Measurements from ENCODE around the gene GSS.

- TF ChIP-seq POLR2AphosphoS5 (IDR thresholded peaks at IDR 0.05): no peak
- no peak for TF ChIP-seq POLR2A (IDR thresholded peaks at IDR 0.05)
- no peak for TF ChIP-seq CTCF (IDR thresholded peaks at IDR 0.05)
Observed at GRCh38 chr20:34983995-34984735, 28.6 kb upstream of the GSS start.

Measured in gastroesophageal sphincter (tissue), 3 donors.